Measurements from ENCODE around the gene PDE2A. TPM values are rescaled to one million over a fixed set of nuclear protein-coding genes. Genes with fewer than 3 reads are reported as not detected.

PDE2A gene
- total RNA-seq, 1 experiment from 2014 or later, result 0.74 TPM

DNA sequence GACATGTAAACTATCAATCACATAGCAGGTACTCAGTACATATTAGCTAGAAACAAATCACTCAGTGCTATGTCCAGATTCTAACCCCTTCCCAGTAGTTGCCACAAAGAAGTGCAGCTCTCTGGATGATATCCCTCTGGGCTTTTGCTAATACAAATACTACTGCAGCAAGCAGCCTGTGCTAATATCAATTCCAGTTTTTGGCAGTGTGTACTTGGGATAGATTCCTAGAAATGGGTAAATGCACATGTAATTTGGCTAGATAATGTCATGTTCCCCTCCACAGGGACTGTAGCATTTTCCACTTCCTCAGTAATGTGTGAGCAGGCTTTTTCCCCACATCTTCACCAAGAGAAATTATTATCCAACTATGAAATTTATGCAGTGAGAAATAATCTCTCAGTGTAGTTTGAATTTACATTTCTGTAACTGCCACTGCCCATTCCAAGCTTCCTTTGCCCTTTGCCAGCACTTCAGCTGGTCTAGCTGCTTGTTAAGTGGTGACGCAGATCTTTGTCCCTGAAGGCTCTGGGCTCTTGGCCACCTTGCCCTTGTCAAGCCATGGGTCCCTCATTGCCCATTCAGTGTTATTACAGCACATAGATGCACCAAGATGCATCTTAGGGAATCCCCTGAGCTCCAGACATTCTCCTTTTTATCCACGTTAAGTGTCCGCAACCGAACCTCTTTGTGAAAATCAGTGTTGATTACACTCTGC, 132.8 kb downstream of the PDE2A start:
- intact Hi-C loops (cut with micrococcal nuclease; ENCODE audit: unreplicated experiment) (no loop called here), in situ Hi-C loops (cut with HindIII; ENCODE audit: low pct_unique_long_range_greater_than_20kb, low sequenced_read_pairs) (no loop called here)
- no peaks in the 10 kb centered on the region for H3K4me1 ChIP-seq (ENCODE audit: control insufficient read depth, insufficient read depth, low read length)
- no TSS peak for BruUV-seq (replicated peaks)
- H3K27me3 ChIP-seq (ENCODE audit: control insufficient read depth, insufficient read depth, low read length), result peaks cover 40% of the 10 kb centered on the region
- H3K4me3 ChIP-seq (ENCODE audit: low read depth in 2 of 2, low read length in 2 of 2), result no peak overlapping the region
- ChIA-PET POLR2A (no interaction called here), CTCF (no interaction called here)
- H3K9me3 ChIP-seq (ENCODE audit: control insufficient read depth, insufficient read depth, low read depth, low read length), result no peaks in the 10 kb centered on the region
- TF ChIP-seq, protein P1, sequence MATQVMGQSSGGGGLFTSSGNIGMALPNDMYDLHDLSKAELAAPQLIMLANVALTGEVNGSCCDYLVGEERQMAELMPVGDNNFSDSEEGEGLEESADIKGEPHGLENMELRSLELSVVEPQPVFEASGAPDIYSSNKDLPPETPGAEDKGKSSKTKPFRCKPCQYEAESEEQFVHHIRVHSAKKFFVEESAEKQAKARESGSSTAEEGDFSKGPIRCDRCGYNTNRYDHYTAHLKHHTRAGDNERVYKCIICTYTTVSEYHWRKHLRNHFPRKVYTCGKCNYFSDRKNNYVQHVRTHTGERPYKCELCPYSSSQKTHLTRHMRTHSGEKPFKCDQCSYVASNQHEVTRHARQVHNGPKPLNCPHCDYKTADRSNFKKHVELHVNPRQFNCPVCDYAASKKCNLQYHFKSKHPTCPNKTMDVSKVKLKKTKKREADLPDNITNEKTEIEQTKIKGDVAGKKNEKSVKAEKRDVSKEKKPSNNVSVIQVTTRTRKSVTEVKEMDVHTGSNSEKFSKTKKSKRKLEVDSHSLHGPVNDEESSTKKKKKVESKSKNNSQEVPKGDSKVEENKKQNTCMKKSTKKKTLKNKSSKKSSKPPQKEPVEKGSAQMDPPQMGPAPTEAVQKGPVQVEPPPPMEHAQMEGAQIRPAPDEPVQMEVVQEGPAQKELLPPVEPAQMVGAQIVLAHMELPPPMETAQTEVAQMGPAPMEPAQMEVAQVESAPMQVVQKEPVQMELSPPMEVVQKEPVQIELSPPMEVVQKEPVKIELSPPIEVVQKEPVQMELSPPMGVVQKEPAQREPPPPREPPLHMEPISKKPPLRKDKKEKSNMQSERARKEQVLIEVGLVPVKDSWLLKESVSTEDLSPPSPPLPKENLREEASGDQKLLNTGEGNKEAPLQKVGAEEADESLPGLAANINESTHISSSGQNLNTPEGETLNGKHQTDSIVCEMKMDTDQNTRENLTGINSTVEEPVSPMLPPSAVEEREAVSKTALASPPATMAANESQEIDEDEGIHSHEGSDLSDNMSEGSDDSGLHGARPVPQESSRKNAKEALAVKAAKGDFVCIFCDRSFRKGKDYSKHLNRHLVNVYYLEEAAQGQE (IDR thresholded peaks at IDR 0.05; ENCODE audit: insufficient read depth in 1 of 2, low read depth in 2 of 2, low read length in 1 of 2), result no peak
- TF ChIP-seq TCF7L2 (IDR thresholded peaks at IDR 0.05; ENCODE audit: low read depth, low read length) (no peak), POLR2AphosphoS5 (IDR thresholded peaks at IDR 0.05; ENCODE audit: low read depth, low read length) (no peak), SIN3A (IDR thresholded peaks at IDR 0.05; ENCODE audit: borderline replicate concordance, insufficient read depth, low read depth, low read length) (no peak)
- TF ChIP-seq, protein P2, sequence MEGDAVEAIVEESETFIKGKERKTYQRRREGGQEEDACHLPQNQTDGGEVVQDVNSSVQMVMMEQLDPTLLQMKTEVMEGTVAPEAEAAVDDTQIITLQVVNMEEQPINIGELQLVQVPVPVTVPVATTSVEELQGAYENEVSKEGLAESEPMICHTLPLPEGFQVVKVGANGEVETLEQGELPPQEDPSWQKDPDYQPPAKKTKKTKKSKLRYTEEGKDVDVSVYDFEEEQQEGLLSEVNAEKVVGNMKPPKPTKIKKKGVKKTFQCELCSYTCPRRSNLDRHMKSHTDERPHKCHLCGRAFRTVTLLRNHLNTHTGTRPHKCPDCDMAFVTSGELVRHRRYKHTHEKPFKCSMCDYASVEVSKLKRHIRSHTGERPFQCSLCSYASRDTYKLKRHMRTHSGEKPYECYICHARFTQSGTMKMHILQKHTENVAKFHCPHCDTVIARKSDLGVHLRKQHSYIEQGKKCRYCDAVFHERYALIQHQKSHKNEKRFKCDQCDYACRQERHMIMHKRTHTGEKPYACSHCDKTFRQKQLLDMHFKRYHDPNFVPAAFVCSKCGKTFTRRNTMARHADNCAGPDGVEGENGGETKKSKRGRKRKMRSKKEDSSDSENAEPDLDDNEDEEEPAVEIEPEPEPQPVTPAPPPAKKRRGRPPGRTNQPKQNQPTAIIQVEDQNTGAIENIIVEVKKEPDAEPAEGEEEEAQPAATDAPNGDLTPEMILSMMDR (IDR thresholded peaks at IDR 0.05), result no peak
- H3K36me3 ChIP-seq (ENCODE audit: control insufficient read depth, insufficient read depth, low read length), result no peaks in the 10 kb centered on the region
- no peak for DNase-seq (ENCODE audit: low read depth, low spot score)
- ATAC-seq, result no peak
- no peak overlapping the region for H3K27ac ChIP-seq (ENCODE audit: low read length)

DNA sequence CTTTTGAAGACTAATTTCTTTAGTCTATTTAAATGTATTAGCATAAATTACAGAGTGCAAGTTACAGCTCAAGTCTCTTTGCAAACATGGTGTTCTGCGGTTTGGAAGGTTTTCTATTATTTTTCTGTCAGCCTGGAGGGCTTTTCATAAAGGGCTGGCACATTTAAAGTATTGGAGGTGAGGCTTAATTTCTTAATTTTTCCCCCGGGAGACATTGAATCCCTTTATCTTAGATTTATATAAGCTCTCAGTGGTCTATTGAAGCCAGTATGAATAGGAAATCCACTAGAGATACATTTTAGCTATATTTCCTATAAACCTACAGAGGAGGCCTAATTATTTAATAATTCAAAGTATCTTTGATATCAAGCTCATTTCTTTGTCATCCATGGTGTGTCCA, 137.2 kb downstream of the PDE2A start:
- ChIA-PET POLR2A (no interaction called here), CTCF (no interaction called here)
- DNase-seq (ENCODE audit: low read depth, low spot score) (no peak), ATAC-seq (no peak)
- Histone ChIP-seq H3K36me3 (ENCODE audit: control insufficient read depth, insufficient read depth, low read length) (no peaks in the 10 kb centered on the region), H3K4me3 (ENCODE audit: low read depth in 2 of 2, low read length in 2 of 2) (no peak overlapping the region), H3K27ac (ENCODE audit: low read length) (no peak overlapping the region), H3K9me3 (ENCODE audit: control insufficient read depth, insufficient read depth, low read depth, low read length) (no peaks in the 10 kb centered on the region), H3K4me1 (ENCODE audit: control insufficient read depth, insufficient read depth, low read length) (no peaks in the 10 kb centered on the region), H3K27me3 (ENCODE audit: control insufficient read depth, insufficient read depth, low read length) (peaks cover 40% of the 10 kb centered on the region)
- intact Hi-C loops (cut with micrococcal nuclease; ENCODE audit: unreplicated experiment) (no loop called here), in situ Hi-C loops (cut with HindIII; ENCODE audit: low pct_unique_long_range_greater_than_20kb, low sequenced_read_pairs) (no loop called here)
- no peak for TF ChIP-seq POLR2AphosphoS5 (IDR thresholded peaks at IDR 0.05; ENCODE audit: low read depth, low read length)
- TF ChIP-seq, protein P1 (IDR thresholded peaks at IDR 0.05; ENCODE audit: insufficient read depth in 1 of 2, low read depth in 2 of 2, low read length in 1 of 2), result no peak
- no TSS peak for BruUV-seq (replicated peaks)

Data from Panc1 (cell line).